ENCODE results near the gene RFX6.

The RFX6 gene

DNA sequence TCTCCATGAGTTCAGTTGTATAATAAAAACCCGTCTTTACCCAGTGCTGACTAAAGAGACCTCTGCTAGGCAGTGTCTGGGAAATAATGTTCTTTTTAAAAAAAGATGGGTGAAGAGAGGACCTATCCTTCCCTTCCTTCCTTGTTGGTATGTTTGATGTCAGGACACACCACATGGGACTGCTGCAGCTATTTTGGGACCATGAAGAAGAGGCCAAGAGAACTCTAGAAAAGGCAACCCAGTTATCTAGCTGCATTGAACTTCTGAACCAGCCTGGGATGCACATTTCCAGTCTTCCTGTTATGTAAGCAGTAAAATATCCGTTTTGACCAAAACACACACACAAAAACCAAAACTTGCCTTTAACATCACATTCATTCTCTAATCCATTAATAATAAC lies 77.3 kb downstream of the RFX6 start:
- H3K27ac Mint-ChIP-seq: no peak overlapping the region
- H3K9me3 Mint-ChIP-seq: no peaks in the 10 kb centered on the region
- no peaks in the 10 kb centered on the region for H3K36me3 Mint-ChIP-seq (ENCODE audit: low read depth)
- TF ChIP-seq CTCF (IDR thresholded peaks at IDR 0.05): no peak
- H3K4me1 Mint-ChIP-seq: no peaks in the 10 kb centered on the region
- no peak for DNase-seq
- H3K27me3 Mint-ChIP-seq (ENCODE audit: low read depth, poor library complexity): peaks cover 4% of the 10 kb centered on the region
- H3K4me3 Mint-ChIP-seq: no peak overlapping the region

GRCh38 chr6:116954938-116955337 lies 77.9 kb downstream of the RFX6 start:
- no peak for DNase-seq
- no peak for TF ChIP-seq CTCF (IDR thresholded peaks at IDR 0.05)
- H3K4me3 Mint-ChIP-seq: no peak overlapping the region
- no peaks in the 10 kb centered on the region for H3K4me1 Mint-ChIP-seq
- H3K27ac Mint-ChIP-seq: no peak overlapping the region
- H3K36me3 Mint-ChIP-seq (ENCODE audit: low read depth): no peaks in the 10 kb centered on the region
- no peaks in the 10 kb centered on the region for H3K9me3 Mint-ChIP-seq
- H3K27me3 Mint-ChIP-seq (ENCODE audit: low read depth, poor library complexity): peaks cover 4% of the 10 kb centered on the region

DNA sequence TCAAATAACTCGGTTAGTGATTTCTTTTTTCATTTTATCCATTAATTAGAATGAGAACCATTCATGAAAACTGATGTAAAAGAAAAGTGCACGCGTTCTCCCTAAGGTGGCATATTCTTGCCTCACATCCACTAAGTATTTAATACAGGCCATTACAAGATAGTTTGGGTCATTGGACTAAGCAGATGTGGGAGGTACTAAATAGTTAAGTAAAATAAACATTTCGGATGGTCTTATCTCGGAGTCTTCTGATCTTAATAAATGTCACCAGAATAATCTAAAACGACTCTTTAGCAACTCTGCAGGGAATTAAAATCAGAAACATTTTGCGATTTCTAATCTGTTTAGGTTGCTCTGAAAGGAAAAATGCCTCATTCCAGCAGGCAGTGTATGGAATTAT lies 78.7 kb downstream of the RFX6 start:
- H3K9me3 Mint-ChIP-seq: no peaks in the 10 kb centered on the region
- no peak overlapping the region for H3K4me3 Mint-ChIP-seq
- peaks cover 4% of the 10 kb centered on the region for H3K27me3 Mint-ChIP-seq (ENCODE audit: low read depth, poor library complexity)
- no peaks in the 10 kb centered on the region for H3K36me3 Mint-ChIP-seq (ENCODE audit: low read depth)
- no peak overlapping the region for H3K27ac Mint-ChIP-seq
- H3K4me1 Mint-ChIP-seq: no peaks in the 10 kb centered on the region
- no peak for TF ChIP-seq CTCF (IDR thresholded peaks at IDR 0.05)
- DNase-seq: no peak

DNA sequence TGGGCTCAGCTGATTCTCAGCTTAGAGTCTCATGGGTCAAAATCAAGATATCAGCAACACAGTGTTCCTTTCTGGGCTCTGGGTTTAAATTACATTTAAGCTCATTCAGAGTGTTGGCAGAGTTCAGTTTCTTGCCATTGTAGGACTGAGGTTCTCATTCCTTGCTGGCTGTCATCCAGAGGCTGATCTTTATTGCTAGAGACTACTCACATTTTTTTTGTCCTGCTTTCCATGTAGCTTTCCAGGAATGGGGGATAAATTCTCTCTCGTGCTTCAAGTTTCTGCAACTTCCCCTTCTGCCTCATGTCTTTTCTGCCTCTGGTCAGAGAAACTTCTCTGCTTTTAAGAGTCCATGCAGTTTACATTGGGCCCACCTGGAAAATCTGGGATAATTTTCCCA lies 86.9 kb downstream of the RFX6 start:
- Mint-ChIP-seq H3K27ac (no peak overlapping the region), H3K4me1 (no peaks in the 10 kb centered on the region), H3K27me3 (ENCODE audit: low read depth, poor library complexity) (peaks cover 9% of the 10 kb centered on the region), H3K36me3 (ENCODE audit: low read depth) (no peaks in the 10 kb centered on the region), H3K9me3 (no peaks in the 10 kb centered on the region), H3K4me3 (no peak overlapping the region)
- no peak for DNase-seq
- no peak for TF ChIP-seq CTCF (IDR thresholded peaks at IDR 0.05)

GRCh38 chr6:116966675-116967576 lies 89.9 kb downstream of the RFX6 start:
- TF ChIP-seq CTCF (IDR thresholded peaks at IDR 0.05): no peak
- no peaks in the 10 kb centered on the region for H3K36me3 Mint-ChIP-seq (ENCODE audit: low read depth)

More at GRCh38 chr6:116966675-116967576, 89.9 kb downstream of the RFX6 start:
- no peaks in the 10 kb centered on the region for H3K4me1 Mint-ChIP-seq
- H3K27ac Mint-ChIP-seq: no peak overlapping the region
- H3K27me3 Mint-ChIP-seq (ENCODE audit: low read depth, poor library complexity): peaks cover 14% of the 10 kb centered on the region
- no peaks in the 10 kb centered on the region for H3K9me3 Mint-ChIP-seq
- H3K4me3 Mint-ChIP-seq: no peak overlapping the region
- no peak for DNase-seq
